Adrenal gland (tissue), 12 donors: ENCODE results near the gene SLC33A1. TPM values are rescaled to one million over a fixed set of nuclear protein-coding genes. Genes with fewer than 3 reads are reported as not detected.

Experiments used
- DNase-seq, 7 donors: peaks; one replicate each; pipeline ENCODE4 v3.0.0-alpha.2; 2019 to 2020
- H3K27ac ChIP-seq, 5 donors: fragments of 200-600 bp; sonication (generic) in 4 of 5; 1 replicate in 3 of 5; 2 replicates in 2 of 5; pipeline versions ENCODE4 v1.5.1 to v1.8.0; 2016 to 2020; ENCODE audit warnings: mild to moderate bottlenecking in 1 of 5
- H3K27me3 ChIP-seq: fragments of 200-600 bp; 2 replicates; pipeline ENCODE4 v1.8.0; 2021
- H3K36me3 ChIP-seq, 2 donors: fragments of 200-600 bp; replicated peaks in 1 of 2; 1 replicate in 1 of 2; 2 replicates in 1 of 2; pipeline versions ENCODE4 v1.5.1 to v1.8.0; 2018 to 2022
- H3K4me1 ChIP-seq, 2 donors: fragments of 200-600 bp; replicated peaks in 1 of 2; 1 replicate in 1 of 2; 2 replicates in 1 of 2; pipeline versions ENCODE4 v1.5.1 to v1.8.0; 2018 to 2021
- H3K4me3 ChIP-seq, 4 donors: fragments of 200-600 bp; sonication (generic) in 3 of 4; one replicate each; pipeline ENCODE4 v1.5.1; 2016 to 2018
- H3K9me3 ChIP-seq, 3 donors: fragments of 200-600 bp; sonication (generic) in 1 of 3; replicated peaks in 1 of 3; 1 replicate in 2 of 3; 2 replicates in 1 of 3; pipeline versions ENCODE4 v1.5.1 to v1.8.0; 2016 to 2021
- POLR2A ChIP-seq, 2 donors: fragments of 450-650 bp; IDR thresholded peaks; one replicate each; pipeline ENCODE4 v1.6.1; 2017; ENCODE audit warnings: antibody characterized with exemption in 2 of 2, mild to moderate bottlenecking in 2 of 2, moderate library complexity in 1 of 2
- WGBS, 4 donors: extraction: QIAGEN DNeasy Blood & Tissue Kit in 2 of 4; methylation state at CpG; one replicate each; pipeline versions ENCODE4 v1.1.5 to v1.1.7; 2013 to 2017; 5-methylcytosine and 5-hydroxymethylcytosine counted together
- intact Hi-C, 2 donors: fragments of 100-400 bp; cut with DNase I; formaldehyde crosslinking; loops; one replicate each; pipeline versions ENCODE4 v1.14.1 to v1.15.0; 2022 to 2023
- polyA plus RNA-seq, 3 donors: library from polyadenylated mRNA; stranded (reverse); fragments of 200-250 nt in 2 of 3; fragments of 350-450 nt in 1 of 3; fragmentation: Illumina TruSeq in 1 of 3; extraction: RNeasy Lipid Tissue Mini Kit (QIAGEN cat#74804) in 1 of 3; gene quantifications; one replicate each; pipeline ENCODE4 v1.2.3, GENCODE V29; 2013 to 2014
- total RNA-seq, 9 donors: library from RNA; depleted of rRNA in 4 of 9; stranded (reverse); fragments of >200 nt in 4 of 9; fragments of 120-200 nt in 1 of 9; fragmentation: NEBNext Ultra II Directional in 1 of 9; extraction: Animal tissue kit (Norgen Biotek cat#: 25700) in 1 of 9; gene quantifications; one replicate each; pipeline versions ENCODE4 v1.1.0 to v1.2.4, GENCODE V29; 2013 to 2023
- TF ChIP-seq, protein P1 (sequence below), 6 experiments: fragments of 450-650 bp in 4 of 6; fragments of 200-600 bp in 2 of 6; sonication (generic) in 1 of 6; IDR thresholded peaks; 1 replicate in 5 of 6; 2 replicates in 1 of 6; pipeline versions ENCODE4 v1.5.1 to v1.8.0; 2016 to 2021; ENCODE audit warnings: antibody characterized with exemption in 6 of 6, mild to moderate bottlenecking in 2 of 6, moderate library complexity in 1 of 6
- donor health status: healthy with polysubstance abuse.
- donor health status: Bipolar disorder and iron deficiency.
- donor health status: DM: yes; HTN: yes; CAD: no.
- donor health status: DM: no; HTN: no; CAD: no.
- donor health status: DM: no; HTN: no; CAD: no.
- donor health status: DM: yes; HTN: yes; CAD: no.

The SLC33A1 gene
- total and polyA plus RNA-seq, 12 donors: 3.6 to 101 (median 36.2) TPM

DNA sequence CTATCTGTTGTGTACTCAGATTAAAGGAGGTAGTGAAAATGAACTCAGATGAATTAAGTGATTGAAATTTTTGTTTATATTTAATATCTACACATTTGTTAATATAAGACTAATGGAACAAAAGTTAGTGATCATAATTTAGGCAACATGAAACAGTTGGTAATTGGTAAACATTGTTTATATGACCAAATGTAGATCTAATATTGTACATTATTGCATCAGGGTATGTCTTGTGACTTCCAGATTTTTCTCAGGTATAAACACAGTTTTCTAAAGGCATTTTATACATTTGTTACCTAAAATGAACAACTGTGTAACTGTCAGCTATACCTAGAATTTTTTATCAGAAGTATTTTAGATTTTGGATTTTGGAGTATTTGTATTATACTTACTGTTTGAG is 31.1 kb upstream of the SLC33A1 start:
- Histone ChIP-seq H3K27ac (no peak overlapping the region), H3K27me3 (no peaks in the 10 kb centered on the region), H3K36me3 (no peaks in the 10 kb centered on the region), H3K4me1 (peaks cover 0 to 34% of the 10 kb centered on the region in 2 donors), H3K9me3 (no peaks in the 10 kb centered on the region), H3K4me3 (no peak overlapping the region)
- DNase-seq: no peak
- intact Hi-C loops: no loop called here
- no peak for TF ChIP-seq POLR2A (IDR thresholded peaks at IDR 0.05)
- TF ChIP-seq, protein P1, sequence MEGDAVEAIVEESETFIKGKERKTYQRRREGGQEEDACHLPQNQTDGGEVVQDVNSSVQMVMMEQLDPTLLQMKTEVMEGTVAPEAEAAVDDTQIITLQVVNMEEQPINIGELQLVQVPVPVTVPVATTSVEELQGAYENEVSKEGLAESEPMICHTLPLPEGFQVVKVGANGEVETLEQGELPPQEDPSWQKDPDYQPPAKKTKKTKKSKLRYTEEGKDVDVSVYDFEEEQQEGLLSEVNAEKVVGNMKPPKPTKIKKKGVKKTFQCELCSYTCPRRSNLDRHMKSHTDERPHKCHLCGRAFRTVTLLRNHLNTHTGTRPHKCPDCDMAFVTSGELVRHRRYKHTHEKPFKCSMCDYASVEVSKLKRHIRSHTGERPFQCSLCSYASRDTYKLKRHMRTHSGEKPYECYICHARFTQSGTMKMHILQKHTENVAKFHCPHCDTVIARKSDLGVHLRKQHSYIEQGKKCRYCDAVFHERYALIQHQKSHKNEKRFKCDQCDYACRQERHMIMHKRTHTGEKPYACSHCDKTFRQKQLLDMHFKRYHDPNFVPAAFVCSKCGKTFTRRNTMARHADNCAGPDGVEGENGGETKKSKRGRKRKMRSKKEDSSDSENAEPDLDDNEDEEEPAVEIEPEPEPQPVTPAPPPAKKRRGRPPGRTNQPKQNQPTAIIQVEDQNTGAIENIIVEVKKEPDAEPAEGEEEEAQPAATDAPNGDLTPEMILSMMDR (IDR thresholded peaks at IDR 0.05): no peak

DNA sequence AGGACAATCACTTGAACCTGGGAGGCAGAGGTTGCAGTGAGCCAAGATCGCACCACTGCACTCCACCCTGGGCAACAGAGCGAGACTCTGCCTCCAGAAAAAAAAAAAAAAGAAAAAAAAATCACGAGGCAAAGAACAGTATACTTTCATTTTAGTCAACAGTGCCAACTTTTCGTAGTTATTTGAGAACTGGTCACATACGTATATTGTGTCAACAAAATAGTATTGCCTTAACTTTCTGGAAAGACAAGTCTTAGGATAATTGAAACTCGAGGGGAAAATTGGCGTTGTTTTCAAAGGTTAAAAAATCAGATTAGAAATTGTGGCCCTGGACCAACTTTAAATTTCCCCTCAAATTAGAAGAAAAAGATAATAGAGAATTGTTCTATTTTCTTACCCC is 30.1 kb upstream of the SLC33A1 start:
- DNase-seq: no peak
- no peaks in the 10 kb centered on the region for H3K9me3 ChIP-seq
- H3K27ac ChIP-seq: no peak overlapping the region
- H3K4me1 ChIP-seq: peaks cover 0 to 31% of the 10 kb centered on the region in 2 donors
- TF ChIP-seq, protein P1 (IDR thresholded peaks at IDR 0.05): no peak
- 87 to 93% (median 90%) methylated on average over 7 of the region's 7 CpGs for WGBS, 4 donors
- H3K4me3 ChIP-seq: no peak overlapping the region
- H3K36me3 ChIP-seq: no peaks in the 10 kb centered on the region
- no peaks in the 10 kb centered on the region for H3K27me3 ChIP-seq
- intact Hi-C loops: no loop called here

DNA sequence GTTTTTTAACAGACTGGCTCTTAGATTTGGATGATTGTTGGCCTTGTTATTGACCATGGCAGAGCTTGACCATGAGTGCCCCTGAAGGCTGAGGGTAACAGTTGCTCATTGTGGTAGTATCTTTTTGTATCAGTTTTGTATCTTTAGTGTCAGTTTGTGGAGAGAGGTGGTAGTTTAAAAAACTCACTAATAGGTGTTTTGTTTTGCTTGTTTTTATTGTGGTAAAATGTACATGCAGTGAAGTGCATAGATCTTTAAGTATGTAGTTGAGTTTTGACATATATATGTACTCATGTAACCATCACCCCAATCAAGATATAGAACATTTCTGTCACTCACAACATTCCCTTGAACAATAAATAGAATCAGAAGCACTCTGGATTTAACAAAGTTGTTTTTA is 26.1 kb upstream of the SLC33A1 start:
- H3K36me3 ChIP-seq: no peaks in the 10 kb centered on the region
- no peaks in the 10 kb centered on the region for H3K9me3 ChIP-seq
- no peak overlapping the region for H3K27ac ChIP-seq
- H3K4me3 ChIP-seq: no peak overlapping the region
- DNase-seq: no peak
- H3K27me3 ChIP-seq: no peaks in the 10 kb centered on the region
- H3K4me1 ChIP-seq: peaks cover 7 to 31% of the 10 kb centered on the region in 2 donors
- intact Hi-C loops: no loop called here
- TF ChIP-seq, protein P1 (IDR thresholded peaks at IDR 0.05): no peak
- TF ChIP-seq POLR2A (IDR thresholded peaks at IDR 0.05): no peak

- TF ChIP-seq, protein P1 (IDR thresholded peaks at IDR 0.05): no peak
- no peak for TF ChIP-seq POLR2A (IDR thresholded peaks at IDR 0.05)
- Histone ChIP-seq H3K9me3 (no peaks in the 10 kb centered on the region), H3K27me3 (no peaks in the 10 kb centered on the region), H3K27ac (no peak overlapping the region), H3K4me1 (peaks cover 16 to 63% of the 10 kb centered on the region in 2 donors), H3K4me3 (no peak overlapping the region), H3K36me3 (no peaks in the 10 kb centered on the region)
- 92 to 97% (median 94%) methylated on average over 2 of the region's 2 CpGs for WGBS, 4 donors
- DNase-seq: no peak
- intact Hi-C loops: no loop called here
Observed at GRCh38 chr3:155876503-155876902, 22.3 kb upstream of the SLC33A1 start.
